NB4 (cell line): ENCODE results near the gene OR2A5.

Source experiments
- MYC ChIP-seq: IDR thresholded peaks from 2 replicates; pipeline ENCODE4 v1.6.1; 2011; ENCODE audit warnings: low read depth, low read length
- POLR2A ChIP-seq: IDR thresholded peaks from 2 replicates; pipeline ENCODE4 v1.6.1; 2011; ENCODE audit warnings: mild to moderate bottlenecking; ENCODE audit not compliant: insufficient read length; ENCODE audit errors: extremely low read depth
- TF ChIP-seq, protein P1 (sequence below): IDR thresholded peaks from one replicate; pipeline ENCODE4 v1.5.1; 2012; ENCODE audit warnings: low read depth, low read length

DNA sequence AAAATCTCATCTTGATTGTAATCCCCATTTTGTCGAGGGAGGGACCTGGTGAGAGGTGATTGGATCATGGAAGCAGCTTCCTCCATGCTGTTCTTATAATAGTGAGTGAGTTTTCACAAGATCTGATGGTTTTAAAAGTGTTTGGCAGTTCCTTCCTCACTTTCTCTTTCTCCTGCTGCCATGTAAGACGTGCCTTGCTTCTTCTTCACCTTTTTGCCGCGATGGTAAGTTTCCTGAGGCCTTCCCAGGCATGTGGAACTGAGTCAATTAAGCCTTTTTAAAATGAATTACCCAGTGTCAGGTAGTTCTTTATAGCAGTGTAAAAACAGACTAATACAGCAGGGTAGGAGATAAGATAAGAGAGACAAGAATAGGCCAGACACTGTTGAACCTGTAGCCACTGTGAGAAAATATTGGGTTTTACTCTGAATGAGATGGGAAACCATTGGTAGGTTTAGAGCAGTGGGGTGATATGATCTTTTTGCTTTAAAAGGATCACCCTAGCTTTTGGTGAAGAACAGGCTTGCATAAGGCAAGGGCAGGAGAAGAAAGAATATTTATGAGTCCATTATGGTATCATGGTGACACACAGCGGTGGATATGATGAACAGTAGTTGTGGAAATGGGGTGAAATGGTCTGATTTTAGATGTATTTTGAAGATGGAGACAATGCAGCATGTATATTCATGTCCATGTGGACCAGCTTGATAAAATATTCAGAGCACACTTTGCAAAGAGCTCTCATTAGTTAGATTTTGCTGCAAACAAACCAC is 37.1 kb upstream of the OR2A5 start:
- TF ChIP-seq, protein P1, sequence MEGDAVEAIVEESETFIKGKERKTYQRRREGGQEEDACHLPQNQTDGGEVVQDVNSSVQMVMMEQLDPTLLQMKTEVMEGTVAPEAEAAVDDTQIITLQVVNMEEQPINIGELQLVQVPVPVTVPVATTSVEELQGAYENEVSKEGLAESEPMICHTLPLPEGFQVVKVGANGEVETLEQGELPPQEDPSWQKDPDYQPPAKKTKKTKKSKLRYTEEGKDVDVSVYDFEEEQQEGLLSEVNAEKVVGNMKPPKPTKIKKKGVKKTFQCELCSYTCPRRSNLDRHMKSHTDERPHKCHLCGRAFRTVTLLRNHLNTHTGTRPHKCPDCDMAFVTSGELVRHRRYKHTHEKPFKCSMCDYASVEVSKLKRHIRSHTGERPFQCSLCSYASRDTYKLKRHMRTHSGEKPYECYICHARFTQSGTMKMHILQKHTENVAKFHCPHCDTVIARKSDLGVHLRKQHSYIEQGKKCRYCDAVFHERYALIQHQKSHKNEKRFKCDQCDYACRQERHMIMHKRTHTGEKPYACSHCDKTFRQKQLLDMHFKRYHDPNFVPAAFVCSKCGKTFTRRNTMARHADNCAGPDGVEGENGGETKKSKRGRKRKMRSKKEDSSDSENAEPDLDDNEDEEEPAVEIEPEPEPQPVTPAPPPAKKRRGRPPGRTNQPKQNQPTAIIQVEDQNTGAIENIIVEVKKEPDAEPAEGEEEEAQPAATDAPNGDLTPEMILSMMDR = no peak
- TF ChIP-seq POLR2A (no peak), MYC (no peak)
